KMS-11 (cell line): ENCODE data around the gene LKAAEAR1.

Experiments
- H2AFZ ChIP-seq: fragments of 200-600 bp; sonication (generic); 2 replicates; pipeline ENCODE4 v1.6.1; 2016; ENCODE audit warnings: antibody characterized with exemption, mixed run types, low read depth
- H3K27ac ChIP-seq: fragments of 200-600 bp; sonication (generic); 2 replicates; pipeline ENCODE4 v1.6.1; 2016; ENCODE audit warnings: mild to moderate bottlenecking, mixed run types
- H3K27me3 ChIP-seq: fragments of 200-600 bp; sonication (generic); 2 replicates; pipeline ENCODE4 v1.6.1; 2017; ENCODE audit warnings: mild to moderate bottlenecking, low read depth, mixed run types, moderate library complexity; ENCODE audit not compliant: insufficient read depth
- H3K36me3 ChIP-seq: fragments of 200-600 bp; sonication (generic); 2 replicates; pipeline ENCODE4 v1.6.1; 2017; ENCODE audit warnings: mild to moderate bottlenecking, mixed run types; ENCODE audit not compliant: insufficient read depth
- H3K4me1 ChIP-seq: fragments of 200-600 bp; sonication (generic); 2 replicates; pipeline ENCODE4 v1.6.1; 2016; ENCODE audit warnings: mild to moderate bottlenecking, low read depth, mixed run types; ENCODE audit not compliant: poor library complexity, severe bottlenecking
- H3K4me2 ChIP-seq: fragments of 200-600 bp; sonication (generic); 2 replicates; pipeline ENCODE4 v1.7.0; 2016; ENCODE audit warnings: mild to moderate bottlenecking, mixed run types
- H3K4me3 ChIP-seq: fragments of 200-600 bp; sonication (generic); IDR thresholded peaks from 2 replicates; pipeline ENCODE4 v1.6.1; 2017; ENCODE audit warnings: low read depth, low read length, mixed read lengths; ENCODE audit not compliant: insufficient read depth
- H3K79me2 ChIP-seq: fragments of 200-600 bp; sonication (generic); 2 replicates; pipeline ENCODE4 v1.6.1; 2016; ENCODE audit warnings: low read depth, mixed run types; ENCODE audit not compliant: insufficient read depth
- H3K9ac ChIP-seq: fragments of 200-600 bp; sonication (generic); 2 replicates; pipeline ENCODE4 v1.6.1; 2016; ENCODE audit warnings: mild to moderate bottlenecking, mixed run types
- H4K20me1 ChIP-seq: fragments of 200-600 bp; sonication (generic); 2 replicates; pipeline ENCODE4 v1.6.1; 2016; ENCODE audit warnings: mild to moderate bottlenecking, mixed run types; ENCODE audit not compliant: insufficient read depth
- CTCF ChIP-seq: fragments of 200-600 bp; sonication (generic); conservative IDR thresholded peaks from 2 replicates; pipeline ENCODE4 v1.6.1; 2017; ENCODE audit warnings: low read depth, mild to moderate bottlenecking, antibody characterized with exemption, low read length, moderate library complexity, mixed read lengths

The LKAAEAR1 gene

DNA sequence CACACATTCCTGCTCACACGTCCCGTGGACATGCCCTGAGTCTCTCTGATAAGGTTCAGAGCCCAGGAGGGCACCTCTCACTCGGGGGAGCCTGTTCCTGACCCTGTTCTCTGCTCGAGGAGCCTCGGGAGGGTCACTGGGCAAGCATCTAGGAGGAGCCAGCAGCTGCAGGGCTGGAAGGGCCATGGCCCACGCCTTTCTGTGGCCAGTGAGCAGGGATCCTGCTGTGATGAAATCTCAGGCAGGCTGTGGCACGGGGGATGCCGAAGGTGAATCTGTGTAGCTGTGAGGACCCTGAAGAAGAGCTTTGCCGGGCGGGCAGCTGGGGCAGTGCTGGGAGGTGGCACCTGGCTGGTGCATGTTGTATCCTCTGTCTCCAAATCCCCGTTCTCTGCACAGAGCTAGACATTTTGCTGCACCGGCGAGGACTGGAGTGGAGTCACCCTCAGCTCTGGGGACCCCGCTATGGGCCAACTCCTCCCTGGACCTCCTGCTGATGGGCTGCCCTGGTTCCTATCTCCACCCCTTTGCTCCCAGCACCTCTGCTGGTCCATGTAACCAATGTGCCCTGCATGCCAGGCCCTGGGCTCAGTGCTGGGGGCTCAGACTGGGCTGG lies 30.3 kb upstream of the LKAAEAR1 start:
- H4K20me1 ChIP-seq: no peaks in the 10 kb centered on the region
- H2AFZ ChIP-seq: no peak overlapping the region
- TF ChIP-seq CTCF: no peak
- H3K27me3 ChIP-seq: peaks cover 76% of the 10 kb centered on the region
- no peak overlapping the region for H3K9ac ChIP-seq
- H3K4me1 ChIP-seq: no peaks in the 10 kb centered on the region
- no peak overlapping the region for H3K27ac ChIP-seq
- H3K4me3 ChIP-seq: no peak overlapping the region
- no peaks in the 10 kb centered on the region for H3K36me3 ChIP-seq
- no peaks in the 10 kb centered on the region for H3K79me2 ChIP-seq
- no peak overlapping the region for H3K4me2 ChIP-seq

DNA sequence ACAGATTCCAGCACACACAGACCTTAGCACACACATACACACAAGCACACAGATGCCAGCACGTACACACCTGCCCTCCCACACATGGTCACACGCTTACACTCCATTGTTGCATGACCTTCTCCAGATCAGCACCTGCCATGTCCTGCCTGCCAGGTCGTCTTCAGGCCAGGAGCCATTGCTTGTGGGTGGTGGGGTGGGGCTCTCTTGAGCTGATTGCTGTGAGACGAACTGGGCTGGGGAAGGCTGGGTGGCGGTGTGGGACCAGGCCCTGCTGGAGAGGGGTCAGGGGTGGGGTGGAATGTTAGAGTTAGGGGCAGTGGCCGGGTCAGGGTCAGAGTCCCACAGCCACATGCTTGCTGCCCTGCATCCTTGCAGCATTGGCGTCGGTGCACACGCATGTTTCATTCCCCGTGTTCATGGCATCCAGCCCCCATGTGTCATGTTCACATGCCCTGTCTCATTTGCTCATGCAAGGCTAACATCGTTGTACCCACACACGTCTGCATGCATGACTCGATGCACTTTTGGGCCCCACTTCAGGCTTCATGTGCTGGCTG lies 29.7 kb upstream of the LKAAEAR1 start:
- H3K27me3 ChIP-seq: peaks cover 79% of the 10 kb centered on the region
- no peak overlapping the region for H3K27ac ChIP-seq
- no peak overlapping the region for H3K9ac ChIP-seq
- H3K4me1 ChIP-seq: no peaks in the 10 kb centered on the region
- H3K4me2 ChIP-seq: no peak overlapping the region
- H3K79me2 ChIP-seq: no peaks in the 10 kb centered on the region
- H4K20me1 ChIP-seq: no peaks in the 10 kb centered on the region
- H3K4me3 ChIP-seq: no peak overlapping the region
- no peak for TF ChIP-seq CTCF
- no peaks in the 10 kb centered on the region for H3K36me3 ChIP-seq
- H2AFZ ChIP-seq: no peak overlapping the region

DNA sequence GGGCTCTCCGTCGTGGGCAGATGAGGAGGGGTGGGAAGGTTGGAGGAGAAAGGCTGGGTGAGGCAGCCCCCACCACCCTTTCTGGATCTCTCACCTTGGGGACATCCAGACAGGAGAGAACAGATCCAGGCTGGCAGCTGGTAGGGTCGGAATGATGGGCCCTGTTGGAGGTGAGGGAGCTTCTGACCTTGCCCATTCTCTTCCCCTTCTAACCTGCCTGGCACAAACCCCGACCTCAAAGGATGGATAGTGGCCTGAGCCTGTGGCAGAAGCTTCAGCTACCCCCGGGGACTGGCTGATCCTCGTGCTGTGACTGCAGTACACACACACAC lies 29.2 kb upstream of the LKAAEAR1 start:
- Histone ChIP-seq H4K20me1 (no peaks in the 10 kb centered on the region), H3K79me2 (no peaks in the 10 kb centered on the region), H3K27ac (no peak overlapping the region), H3K36me3 (no peaks in the 10 kb centered on the region), H3K4me3 (no peak overlapping the region), H3K27me3 (peaks cover 83% of the 10 kb centered on the region), H3K4me1 (no peaks in the 10 kb centered on the region), H2AFZ (no peak overlapping the region), H3K4me2 (no peak overlapping the region), H3K9ac (no peak overlapping the region)
- TF ChIP-seq CTCF: no peak

- H3K36me3 ChIP-seq: no peaks in the 10 kb centered on the region
- H3K9ac ChIP-seq: no peak overlapping the region
- peaks cover 89% of the 10 kb centered on the region for H3K27me3 ChIP-seq
These were observed 28.7 kb upstream of the LKAAEAR1 start for GRCh38 chr20:64112691-64113443.

More at GRCh38 chr20:64112691-64113443, 28.7 kb upstream of the LKAAEAR1 start:
- no peak overlapping the region for H3K4me3 ChIP-seq
- no peaks in the 10 kb centered on the region for H3K79me2 ChIP-seq
- TF ChIP-seq CTCF: no peak
- no peak overlapping the region for H3K4me2 ChIP-seq
- no peak overlapping the region for H3K27ac ChIP-seq
- H2AFZ ChIP-seq: no peak overlapping the region
- no peaks in the 10 kb centered on the region for H3K4me1 ChIP-seq
- H4K20me1 ChIP-seq: no peaks in the 10 kb centered on the region
